Peyer's patch (tissue), 4 donors: ENCODE results near the gene CAP2.

Source experiments
- CTCF ChIP-seq, 6 experiments: fragments of 450-650 bp in 4 of 6; fragments of 200-600 bp in 2 of 6; sonication (generic) in 1 of 6; IDR thresholded peaks; one replicate each; pipeline ENCODE4 v1.5.1; 2017 to 2019; ENCODE audit warnings: antibody characterized with exemption in 6 of 6, mild to moderate bottlenecking in 3 of 6, moderate library complexity in 1 of 6
- POLR2A ChIP-seq, 2 donors: fragments of 450-650 bp; IDR thresholded peaks; one replicate each; pipeline ENCODE4 v1.5.1; 2017; ENCODE audit warnings: antibody characterized with exemption in 2 of 2, mild to moderate bottlenecking in 2 of 2, moderate library complexity in 2 of 2

DNA sequence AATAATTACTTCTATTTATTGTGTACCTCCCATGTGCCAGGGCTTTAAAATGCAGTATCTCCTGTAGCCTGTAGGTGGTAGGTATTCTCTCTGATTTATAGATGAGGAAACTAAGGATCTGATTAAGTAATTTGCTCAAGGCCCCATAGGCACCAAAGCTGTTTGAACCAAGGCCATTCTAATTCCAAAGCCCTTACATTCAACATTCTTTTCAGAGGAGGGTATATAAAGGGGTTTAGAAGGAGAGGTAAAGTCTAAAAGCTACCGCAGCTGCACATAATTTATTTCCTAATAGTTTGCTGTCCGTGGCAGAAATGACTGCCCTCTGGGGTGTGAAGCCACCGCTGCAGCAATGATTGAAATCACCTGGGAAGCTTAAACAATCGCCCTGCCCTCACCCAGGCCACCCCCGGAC is 111.7 kb downstream of the CAP2 start:
- TF ChIP-seq CTCF (IDR thresholded peaks at IDR 0.05): peak in 4 of 6 experiments; percentile 8 to 48 (median 37)
- no peak for TF ChIP-seq POLR2A (IDR thresholded peaks at IDR 0.05)
